T-helper 9 cell (primary cell): ENCODE measurements around the gene DMD.

Experiments used
- DNase-seq: peaks from one replicate; pipeline ENCODE4 v3.0.0-alpha.2; 2020

Gene DMD

DNA sequence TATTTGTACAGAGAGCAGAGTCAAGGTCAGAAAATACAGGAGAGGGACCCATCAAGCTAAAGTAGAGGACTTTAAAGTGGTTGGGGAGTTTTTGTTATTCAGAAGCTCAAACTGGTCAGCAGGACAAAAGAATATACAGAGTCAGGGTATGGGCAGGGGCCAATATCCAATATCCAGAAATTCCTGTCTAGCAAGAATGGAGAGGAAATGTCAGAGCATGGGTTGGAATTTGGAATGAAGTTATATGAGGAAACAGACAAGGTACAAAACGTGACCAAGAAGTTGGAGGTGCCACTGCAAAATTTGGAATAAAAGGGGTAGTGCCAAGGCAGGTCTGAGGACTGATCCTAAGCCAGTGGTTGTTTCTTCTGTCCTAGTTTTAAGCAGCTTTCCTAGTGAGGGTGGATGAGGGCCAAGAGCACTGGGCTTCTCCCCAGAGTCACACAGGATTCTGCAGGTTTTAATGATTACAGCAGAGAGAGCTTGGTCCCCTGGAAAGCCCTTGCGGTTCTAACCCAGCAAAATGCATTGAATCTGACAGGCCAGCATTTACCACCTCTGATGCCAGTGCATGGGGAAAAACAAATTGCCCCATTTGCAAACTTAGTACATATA, 1834.8 kb downstream of the DMD start:
- no peak for DNase-seq

GRCh38 chrX:31374786-31375185, 1836.6 kb downstream of the DMD start:
- no peak for DNase-seq

DNA sequence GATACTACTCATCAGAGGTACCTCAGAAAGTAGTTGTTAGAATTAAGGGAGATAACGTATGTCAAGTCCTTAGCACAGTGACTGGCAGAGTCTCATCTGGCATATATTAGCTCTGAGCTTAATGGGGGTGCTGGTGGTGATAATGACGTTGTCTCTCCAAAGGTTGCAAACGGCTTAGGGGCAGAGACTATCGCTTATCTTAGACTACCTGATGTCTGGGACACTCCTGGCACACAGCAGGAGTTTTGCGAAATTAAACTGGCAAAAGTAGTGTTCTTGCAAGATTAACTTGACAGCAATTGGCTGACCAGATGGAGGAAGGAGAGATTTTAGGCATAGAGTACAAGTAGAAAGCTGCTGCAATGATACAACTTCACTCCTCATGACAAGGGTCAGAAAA, 1839.4 kb downstream of the DMD start:
- DNase-seq: no peak

DNA sequence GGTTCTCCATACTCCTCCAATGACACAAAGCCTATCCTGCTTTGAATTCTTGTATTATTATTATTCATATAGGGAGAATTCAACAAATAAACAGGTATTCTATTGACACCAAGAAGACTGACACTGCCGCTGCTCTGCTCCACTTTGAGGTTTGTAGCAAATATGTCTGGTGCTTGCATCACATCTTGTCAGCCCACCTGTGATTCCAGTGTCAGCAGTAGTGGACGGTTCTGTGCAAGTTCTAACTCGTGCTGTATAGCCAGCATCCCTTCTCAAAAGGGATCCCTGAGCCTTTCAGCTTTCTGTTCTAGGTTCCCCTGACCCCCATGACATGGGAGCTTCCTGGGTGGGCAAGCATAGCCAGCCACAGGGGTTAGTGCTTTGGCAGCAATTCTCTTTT, 1843.5 kb downstream of the DMD start:
- no peak for DNase-seq

DNA sequence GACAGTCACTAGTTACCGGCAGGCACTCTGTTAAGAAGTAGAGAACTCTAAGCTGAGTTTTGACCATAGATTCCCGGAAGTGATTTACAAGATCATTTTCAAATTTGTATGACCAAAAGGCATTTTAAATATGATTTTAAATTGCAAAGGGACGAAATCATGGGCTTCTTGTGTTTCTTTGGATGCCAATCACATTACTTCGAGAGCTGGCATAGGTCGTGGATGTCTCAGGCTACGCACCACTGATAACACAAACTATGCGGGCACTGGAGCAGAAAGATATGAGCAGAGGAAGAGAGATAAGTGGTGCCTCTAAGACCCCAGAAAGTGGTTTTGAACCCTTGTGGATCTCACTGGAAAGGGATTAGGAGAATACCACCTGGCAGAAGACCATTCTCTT, 1845.3 kb downstream of the DMD start:
- DNase-seq: no peak

DNA sequence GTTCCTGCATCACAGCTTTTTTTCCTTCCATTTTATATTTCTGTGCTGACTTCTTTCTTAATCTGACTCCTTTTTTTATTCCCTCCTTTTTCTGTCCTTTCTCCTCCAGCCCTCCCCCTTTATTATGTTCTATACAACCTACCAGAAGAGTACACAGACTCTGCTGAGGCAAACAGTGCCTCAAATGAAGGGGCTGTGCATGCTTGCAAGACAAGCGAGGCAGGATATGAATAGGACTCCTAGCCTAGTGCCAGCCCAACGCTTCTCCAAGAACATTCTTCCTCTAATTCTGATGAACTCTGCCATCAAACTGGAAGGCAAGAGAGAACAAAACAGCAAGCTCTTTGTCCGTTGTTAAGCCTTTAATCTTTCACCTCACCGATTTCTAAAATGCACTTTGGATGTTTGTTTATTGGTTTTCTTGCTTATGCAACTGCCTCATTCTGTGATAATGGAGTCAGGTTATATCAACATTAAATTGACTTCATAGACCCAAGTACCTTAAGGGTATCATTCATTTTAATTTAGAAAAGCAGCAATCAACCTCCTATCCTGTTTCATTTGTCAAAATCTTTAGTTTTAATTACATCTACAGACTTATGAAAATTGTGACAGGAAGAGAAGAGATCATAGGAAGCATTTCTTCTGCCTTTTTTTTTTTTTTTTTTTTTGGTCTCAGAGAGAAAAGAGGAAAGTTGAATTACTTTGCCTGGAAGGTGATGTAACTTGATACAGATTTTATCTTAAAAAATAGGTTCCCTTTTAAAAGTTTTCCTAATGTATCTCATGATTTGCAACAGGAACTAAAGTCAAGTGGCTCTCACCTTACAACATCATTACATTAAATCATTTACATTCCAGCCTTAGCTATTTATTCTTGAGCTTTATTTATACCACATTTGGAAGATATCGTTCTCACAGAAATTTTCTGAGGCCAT, 1854.8 kb downstream of the DMD start:
- DNase-seq: no peak

- no peak for DNase-seq
These were observed 1856.0 kb downstream of the DMD start for GRCh38 chrX:31355206-31355955.

DNA sequence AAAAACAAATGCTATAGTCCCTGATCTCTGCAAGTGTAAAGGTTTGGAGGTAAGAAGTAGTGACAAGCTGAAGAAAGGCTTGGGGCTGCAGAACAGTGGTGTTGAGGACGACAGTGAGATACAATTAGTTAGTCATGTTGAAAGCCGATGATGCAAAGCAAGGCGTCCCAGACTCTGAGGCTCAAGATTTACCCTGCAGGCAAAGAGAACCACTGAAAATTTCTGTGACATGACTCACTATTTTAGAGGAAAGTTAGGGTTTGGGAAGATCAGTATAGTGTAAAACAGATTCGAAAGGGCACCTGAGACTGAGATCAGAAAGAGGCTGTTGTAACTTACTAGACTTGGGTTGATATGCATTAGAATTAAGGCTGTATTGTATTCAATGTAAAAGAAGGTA, 1858.3 kb downstream of the DMD start:
- no peak for DNase-seq

DNA sequence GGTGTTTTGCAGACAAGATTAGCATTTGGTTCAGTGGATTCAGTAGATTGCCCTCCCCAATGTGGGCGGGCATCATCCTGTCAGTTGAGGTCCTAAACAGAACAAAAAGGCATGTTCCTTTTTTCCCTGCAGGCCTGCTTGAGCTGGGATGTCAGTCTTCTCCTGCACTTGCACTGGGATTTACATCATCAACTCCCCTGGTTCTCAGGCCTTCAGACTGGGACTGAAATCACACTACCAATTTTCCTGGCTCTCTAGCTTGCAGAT, 1860.6 kb downstream of the DMD start:
- no peak for DNase-seq

DNA sequence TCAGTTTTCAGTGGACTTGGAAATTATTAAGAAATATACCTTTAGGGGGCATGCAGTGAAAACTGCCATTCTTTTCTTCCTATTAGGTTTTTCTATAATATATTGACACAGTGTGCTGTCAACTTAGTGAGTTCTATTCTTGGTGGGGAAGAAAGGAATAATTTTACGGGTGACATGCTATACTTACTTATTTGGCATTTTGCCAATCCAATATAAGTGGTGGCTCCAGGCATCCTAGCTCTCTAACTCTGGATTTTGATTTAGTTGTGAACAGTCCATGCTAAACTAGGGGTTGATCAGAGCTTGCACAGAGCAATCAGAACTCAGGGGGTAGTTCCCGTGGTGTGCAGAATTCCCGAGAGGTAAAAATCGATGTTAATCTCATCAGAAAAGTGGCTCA, 1861.8 kb downstream of the DMD start:
- no peak for DNase-seq

DNA sequence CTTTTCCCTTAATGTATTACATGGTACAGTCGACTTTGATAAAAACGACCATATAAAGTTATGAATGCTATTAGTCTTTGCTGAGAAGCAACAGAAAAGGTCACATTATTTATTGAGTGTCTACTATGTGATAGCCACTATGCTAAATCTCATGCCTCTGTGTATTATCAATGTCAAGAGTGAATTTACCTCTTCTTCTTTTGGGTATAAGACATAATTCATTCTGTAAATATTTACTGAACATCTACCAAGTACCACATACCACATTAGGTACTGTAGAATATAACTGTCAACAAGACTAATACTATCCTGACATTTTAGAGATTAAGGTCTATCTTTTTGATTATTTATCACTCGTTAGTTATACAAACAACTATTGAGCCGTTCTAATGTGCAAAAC, 1870.8 kb downstream of the DMD start:
- DNase-seq: no peak

DNA sequence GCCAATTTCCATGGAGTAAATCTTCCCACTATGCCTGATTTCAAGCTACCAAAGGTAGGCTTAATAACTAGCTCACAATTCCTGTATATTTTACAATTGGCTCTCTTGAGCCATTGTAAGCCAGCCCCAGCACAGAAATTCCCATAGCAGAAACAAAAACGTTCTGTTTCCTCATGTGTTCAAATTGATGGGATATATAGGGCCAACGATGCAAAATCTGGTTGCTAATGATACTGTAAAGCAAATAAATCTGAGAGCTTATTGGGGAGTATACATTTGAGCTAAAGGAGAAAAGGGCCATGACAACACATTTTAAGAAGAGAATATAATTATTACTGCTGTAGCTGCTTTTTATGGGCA, 1872.4 kb downstream of the DMD start:
- no peak for DNase-seq

DNA sequence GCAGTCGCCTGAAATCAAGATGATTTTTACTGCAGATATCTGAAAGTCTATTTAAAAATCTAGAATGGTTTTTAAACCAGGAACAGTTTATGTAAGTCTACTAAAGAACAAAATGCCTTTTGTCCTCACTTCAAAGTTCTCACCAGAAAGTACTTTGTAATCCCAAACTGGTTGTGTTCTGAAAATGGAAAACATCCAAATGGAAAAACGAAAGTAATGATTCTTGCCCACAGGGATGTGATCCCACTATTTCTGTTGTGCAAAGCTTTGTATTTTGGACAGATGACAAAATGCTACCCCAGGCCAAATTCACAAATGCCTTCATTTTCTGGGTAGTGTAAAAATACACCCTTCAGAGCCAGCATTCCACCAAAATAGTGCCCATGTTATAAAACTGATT, 1874.0 kb downstream of the DMD start:
- DNase-seq: no peak

DNA sequence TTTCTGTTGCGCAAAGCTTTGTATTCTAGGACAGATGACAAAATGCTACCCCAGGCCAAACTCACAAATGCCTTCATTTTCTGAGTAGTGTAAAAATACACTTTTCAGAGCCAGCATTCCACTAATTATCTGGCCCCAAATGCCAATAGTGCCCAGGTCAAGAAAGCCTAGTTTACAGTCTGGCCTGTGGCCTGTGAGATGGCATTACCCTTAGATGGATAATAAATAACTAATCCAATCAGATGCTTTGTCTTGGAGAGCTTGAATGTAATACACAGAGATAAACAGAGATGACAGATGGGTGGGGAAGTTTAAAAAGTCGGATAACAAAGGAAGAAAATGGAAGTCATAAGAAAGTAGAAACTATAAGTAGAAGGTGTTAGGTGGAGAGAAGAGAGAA, 1874.9 kb downstream of the DMD start:
- DNase-seq: no peak

DNA sequence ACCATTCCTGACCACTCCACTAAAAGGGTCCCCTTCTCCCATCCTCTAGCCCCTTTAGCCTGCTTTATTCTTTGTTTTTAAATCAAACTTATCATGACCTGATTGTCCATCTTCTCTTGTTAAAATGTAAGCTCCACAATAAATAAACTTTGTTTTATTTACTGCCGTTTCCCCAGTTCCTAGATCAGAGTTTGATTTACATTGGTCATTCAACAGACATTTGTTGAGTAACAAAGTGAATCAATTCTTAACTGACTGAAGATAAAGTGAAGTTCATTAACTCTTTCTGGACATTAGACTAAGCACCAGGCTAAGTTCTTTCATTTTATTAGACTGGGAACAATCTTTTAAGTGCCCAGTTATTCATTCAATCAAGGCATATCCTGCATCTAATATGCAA, 1876.4 kb downstream of the DMD start:
- DNase-seq: no peak

DNA sequence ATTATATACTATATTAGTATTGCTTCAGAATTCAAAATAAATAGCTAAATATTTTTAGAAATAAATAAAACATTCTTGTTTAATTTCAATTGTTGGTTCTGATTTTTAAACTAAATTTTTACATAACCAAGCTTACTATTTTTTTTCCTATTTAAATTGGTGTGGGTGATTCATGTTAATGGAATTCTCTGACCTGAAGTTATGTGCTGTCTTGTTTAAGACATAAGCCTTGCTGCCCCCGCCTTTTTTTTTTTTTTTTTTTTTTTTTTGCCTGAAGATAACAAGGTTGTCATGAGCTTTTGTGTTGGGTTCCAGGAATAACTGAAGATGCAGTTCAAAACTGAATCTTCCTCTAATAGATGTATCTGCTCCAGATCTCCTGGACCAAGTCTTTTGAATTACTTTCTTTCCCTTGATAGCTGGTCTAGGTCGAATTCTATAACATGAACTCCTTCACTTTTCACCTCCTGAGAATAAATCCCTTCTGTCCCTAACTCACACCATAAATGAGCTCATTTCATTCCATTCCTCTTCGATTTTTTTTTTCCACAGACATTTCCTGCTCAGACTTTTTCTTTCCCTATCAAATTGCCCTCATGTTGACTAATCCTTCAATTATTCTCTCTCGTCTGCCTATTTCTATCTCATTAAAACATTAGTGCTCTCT, 1878.1 kb downstream of the DMD start:
- DNase-seq: no peak

- DNase-seq: no peak
These were observed 1879.4 kb downstream of the DMD start for GRCh38 chrX:31331928-31332327.

GRCh38 chrX:31331015-31331414, 1880.3 kb downstream of the DMD start:
- DNase-seq: no peak

DNA sequence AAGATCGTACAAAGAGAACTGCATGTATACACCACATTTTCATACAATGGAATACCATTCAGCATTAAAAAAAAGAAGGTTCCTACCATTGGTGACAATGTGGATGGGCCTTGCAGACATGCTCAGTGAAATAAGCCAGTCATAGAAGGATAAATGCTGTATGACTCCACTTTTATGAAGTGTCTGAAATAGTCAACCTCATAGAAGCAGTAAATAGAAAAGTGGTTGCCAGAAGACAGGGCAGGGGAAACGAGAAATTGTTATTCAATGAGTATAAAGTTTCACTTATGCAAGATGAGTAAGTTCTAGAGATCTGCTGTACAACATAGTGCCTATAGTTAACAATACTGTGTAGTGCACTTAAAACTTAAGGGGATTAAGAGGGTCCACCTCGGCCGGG, 1882.1 kb downstream of the DMD start:
- DNase-seq: no peak

DNA sequence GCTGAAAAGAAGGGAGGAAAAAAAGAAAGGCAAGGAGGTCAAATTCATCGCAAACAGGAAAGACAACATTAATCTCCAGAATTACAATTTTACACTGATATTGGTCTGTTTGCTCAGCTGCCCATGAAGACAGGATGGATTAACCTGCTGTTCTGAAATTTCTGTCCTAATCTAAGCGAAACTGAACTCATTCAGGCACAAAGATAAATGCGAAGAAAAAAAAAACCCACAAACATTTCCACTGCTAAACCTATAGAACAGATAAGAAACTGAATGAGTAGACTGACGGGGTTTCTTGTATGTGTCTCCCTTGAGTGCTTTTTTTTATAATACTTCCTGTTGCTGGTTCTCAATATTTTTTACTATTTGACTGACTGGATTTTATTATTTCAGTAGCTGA, 1887.7 kb downstream of the DMD start:
- no peak for DNase-seq

- no peak for DNase-seq
These were observed 1890.6 kb downstream of the DMD start for GRCh38 chrX:31320740-31321139.

DNA sequence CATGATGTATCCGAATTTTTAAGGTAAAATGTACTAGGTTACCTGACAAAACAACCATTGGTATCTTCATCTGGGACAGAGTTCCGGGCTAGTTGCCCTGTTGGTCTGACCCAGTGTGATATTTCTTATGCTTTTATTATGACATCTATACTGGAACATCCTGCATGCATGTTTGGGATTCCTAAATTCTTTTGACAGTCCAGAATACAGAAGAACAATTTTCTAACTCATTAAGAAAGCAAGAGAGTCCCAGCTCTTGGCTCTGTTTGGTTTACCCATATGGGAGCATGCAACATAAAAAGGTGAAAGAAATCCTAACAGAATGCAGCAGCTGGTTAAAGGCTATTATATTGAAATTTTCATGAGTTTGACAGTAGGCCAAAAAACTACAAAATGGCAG, 1891.8 kb downstream of the DMD start:
- no peak for DNase-seq

GRCh38 chrX:31318866-31319265, 1892.5 kb downstream of the DMD start:
- DNase-seq: no peak
